Natural killer cell (primary cell): ENCODE data around the gene OR8A1. TPM values are rescaled to one million over a fixed set of nuclear protein-coding genes. Genes with fewer than 3 reads are reported as not detected.
A peak's percentile ranks its signal among the peaks of the same experiment; 100 is the strongest.

Experiments
- ATAC-seq, 3 donors: fragments of 150-1000 bp in 2 of 3; fragments of 200-7000 bp in 1 of 3; cut with Tn5 transposase; 1 replicate in 1 of 3; 2 replicates in 2 of 3; pipeline ENCODE4 v1.10.0; 2021; ENCODE audit warnings: mild to moderate bottlenecking in 2 of 3, moderate library complexity in 2 of 3
- DNase-seq, 2 donors: peaks; one replicate each; pipeline versions ENCODE4 v3.0.0 to v3.0.0-alpha.2; 2013 to 2021; ENCODE audit warnings: mixed read lengths in 1 of 2
- H3K27ac ChIP-seq: one replicate; pipeline ENCODE4 v1.5.1; 2013; ENCODE audit warnings: mild to moderate bottlenecking, low read length
- H3K27me3 ChIP-seq: one replicate; pipeline ENCODE4 v1.6.1; 2013; ENCODE audit warnings: low read length; ENCODE audit not compliant: control insufficient read depth, insufficient read depth
- H3K36me3 ChIP-seq: one replicate; pipeline ENCODE4 v1.6.1; 2013; ENCODE audit warnings: low read length; ENCODE audit not compliant: control insufficient read depth, insufficient read depth
- H3K4me1 ChIP-seq: one replicate; pipeline ENCODE4 v1.6.1; 2013; ENCODE audit warnings: low read length; ENCODE audit not compliant: control insufficient read depth, insufficient read depth
- H3K4me3 ChIP-seq: one replicate; pipeline ENCODE4 v1.5.1; 2013; ENCODE audit warnings: low read length
- H3K9me3 ChIP-seq: one replicate; pipeline ENCODE4 v1.6.1; 2013; ENCODE audit warnings: low read length; ENCODE audit not compliant: control insufficient read depth, insufficient read depth
- H3K27ac Mint-ChIP-seq, 2 donors: one replicate each; pipeline ENCODE4 v1.8.0; 2022; ENCODE audit warnings: mild to moderate bottlenecking in 2 of 2, mixed read lengths in 2 of 2, moderate library complexity in 1 of 2
- H3K27me3 Mint-ChIP-seq, 2 donors: one replicate each; pipeline ENCODE4 v1.8.0; 2022; ENCODE audit warnings: low read depth in 2 of 2, mixed read lengths in 2 of 2
- H3K36me3 Mint-ChIP-seq: one replicate; pipeline ENCODE4 v1.8.0; 2022; ENCODE audit warnings: mixed read lengths
- H3K4me1 Mint-ChIP-seq, 2 donors: one replicate each; pipeline ENCODE4 v1.8.0; 2022; ENCODE audit warnings: mixed read lengths in 2 of 2
- H3K4me3 Mint-ChIP-seq: one replicate; pipeline ENCODE4 v1.8.0; 2022; ENCODE audit warnings: mild to moderate bottlenecking, moderate library complexity, mixed read lengths
- H3K9me3 Mint-ChIP-seq, 2 donors: one replicate each; pipeline ENCODE4 v1.8.0; 2022; ENCODE audit warnings: mixed read lengths in 2 of 2
- WGBS: methylation state at CpG from one replicate; pipeline ENCODE4 v1.1.7; 2013; ENCODE audit warnings: missing lambda C conversion rate; ENCODE audit not compliant: insufficient coverage; 5-methylcytosine and 5-hydroxymethylcytosine counted together
- intact Hi-C: fragments of 100-400 bp; cut with micrococcal nuclease; formaldehyde crosslinking; loops from one replicate; pipeline ENCODE4 v1.14.2; 2022
- total RNA-seq, 4 donors: library from RNA; stranded (reverse); fragments of 120-200 nt in 1 of 4; gene quantifications; one replicate each; pipeline versions ENCODE4 v1.2.3 to v1.2.4, GENCODE V29; 2013 to 2022
- TF ChIP-seq, protein P1 (sequence below): fragments of 200-600 bp; IDR thresholded peaks from one replicate; pipeline ENCODE4 v1.8.0; 2022; ENCODE audit warnings: antibody characterized with exemption

OR8A1 gene
- total RNA-seq, 3 donors from 2014 or later (not counting 1 experiment from before 2014, with no cell fraction given), result not detected

DNA sequence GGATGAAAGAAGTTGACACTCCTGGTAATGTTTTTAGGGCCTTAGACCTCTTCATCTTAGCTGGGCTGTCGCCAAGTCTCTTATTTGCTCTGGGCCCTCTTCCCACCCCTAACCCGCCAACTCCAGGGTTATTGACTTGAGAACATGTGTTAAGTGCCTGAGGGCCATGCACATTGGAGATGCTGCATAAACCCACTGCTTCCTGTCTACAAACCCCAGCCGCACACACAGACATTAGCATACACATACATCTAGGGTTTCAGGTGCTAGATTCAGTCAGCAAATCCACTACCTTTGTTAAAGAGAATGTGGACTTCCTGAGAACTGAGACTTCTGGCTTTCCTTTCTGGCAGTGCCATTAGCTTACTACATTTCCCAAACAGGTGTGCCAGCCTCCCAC is 42.2 kb downstream of the OR8A1 start:
- intact Hi-C loops, result no loop called here
- no peaks in the 10 kb centered on the region for H3K9me3 Mint-ChIP-seq
- H3K9me3 ChIP-seq, result no peaks in the 10 kb centered on the region
- ATAC-seq (no peak), DNase-seq (peak in 1 of 2 donors; percentile 33)
- no peaks in the 10 kb centered on the region for H3K36me3 Mint-ChIP-seq
- H3K27me3 Mint-ChIP-seq, result peaks cover 9 to 11% of the 10 kb centered on the region in 2 donors
- TF ChIP-seq, protein P1, sequence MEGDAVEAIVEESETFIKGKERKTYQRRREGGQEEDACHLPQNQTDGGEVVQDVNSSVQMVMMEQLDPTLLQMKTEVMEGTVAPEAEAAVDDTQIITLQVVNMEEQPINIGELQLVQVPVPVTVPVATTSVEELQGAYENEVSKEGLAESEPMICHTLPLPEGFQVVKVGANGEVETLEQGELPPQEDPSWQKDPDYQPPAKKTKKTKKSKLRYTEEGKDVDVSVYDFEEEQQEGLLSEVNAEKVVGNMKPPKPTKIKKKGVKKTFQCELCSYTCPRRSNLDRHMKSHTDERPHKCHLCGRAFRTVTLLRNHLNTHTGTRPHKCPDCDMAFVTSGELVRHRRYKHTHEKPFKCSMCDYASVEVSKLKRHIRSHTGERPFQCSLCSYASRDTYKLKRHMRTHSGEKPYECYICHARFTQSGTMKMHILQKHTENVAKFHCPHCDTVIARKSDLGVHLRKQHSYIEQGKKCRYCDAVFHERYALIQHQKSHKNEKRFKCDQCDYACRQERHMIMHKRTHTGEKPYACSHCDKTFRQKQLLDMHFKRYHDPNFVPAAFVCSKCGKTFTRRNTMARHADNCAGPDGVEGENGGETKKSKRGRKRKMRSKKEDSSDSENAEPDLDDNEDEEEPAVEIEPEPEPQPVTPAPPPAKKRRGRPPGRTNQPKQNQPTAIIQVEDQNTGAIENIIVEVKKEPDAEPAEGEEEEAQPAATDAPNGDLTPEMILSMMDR, result no peak
- no peaks in the 10 kb centered on the region for H3K4me1 Mint-ChIP-seq
- 30% methylated on average over 2 of the region's 3 CpGs for WGBS
- H3K27me3 ChIP-seq, result no peaks in the 10 kb centered on the region
- H3K27ac ChIP-seq, result no peak overlapping the region
- no peaks in the 10 kb centered on the region for H3K4me1 ChIP-seq
- H3K36me3 ChIP-seq, result no peaks in the 10 kb centered on the region
- H3K27ac Mint-ChIP-seq, result no peak overlapping the region
- H3K4me3 Mint-ChIP-seq, result no peak overlapping the region
- H3K4me3 ChIP-seq, result no peak overlapping the region

DNA sequence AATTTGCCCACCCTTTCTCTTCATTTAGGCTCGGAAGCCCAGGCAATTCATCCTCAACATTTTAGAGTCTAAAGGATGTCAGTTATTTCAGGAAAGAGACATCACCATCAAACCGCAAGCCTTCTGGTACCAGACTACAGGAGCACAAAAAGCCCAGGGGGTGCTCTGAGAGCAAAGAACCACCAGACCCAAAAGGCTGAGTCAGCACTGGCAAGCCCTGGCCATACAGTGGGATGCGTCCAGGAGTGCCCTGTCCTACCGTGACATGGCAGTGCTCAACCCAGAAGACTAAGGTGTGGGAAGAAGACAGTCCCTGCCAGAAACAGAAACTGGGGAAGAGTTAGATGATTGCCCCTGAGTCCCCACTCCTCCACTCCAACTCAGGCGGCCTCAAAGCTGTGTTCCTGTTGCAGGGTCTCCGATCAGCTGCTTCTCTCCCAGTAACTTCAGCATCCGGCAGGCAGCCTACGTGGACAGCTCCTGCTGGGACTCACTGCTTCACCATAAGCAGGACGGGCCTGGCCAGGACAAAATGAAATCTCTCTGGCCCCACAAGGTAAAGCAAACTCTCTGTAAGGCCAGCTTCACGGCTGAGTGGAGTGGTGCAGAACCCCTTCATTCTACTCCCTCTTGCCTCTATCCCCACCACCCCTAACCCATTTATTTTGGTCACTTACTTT is 42.9 kb downstream of the OR8A1 start:
- Mint-ChIP-seq H3K4me3 (no peak overlapping the region), H3K36me3 (no peaks in the 10 kb centered on the region), H3K4me1 (no peaks in the 10 kb centered on the region), H3K27me3 (peaks cover 12 to 16% of the 10 kb centered on the region in 2 donors), H3K9me3 (no peaks in the 10 kb centered on the region), H3K27ac (no peak overlapping the region)
- WGBS, result 91% methylated on average over 10 of the region's 10 CpGs
- Histone ChIP-seq H3K4me1 (no peaks in the 10 kb centered on the region), H3K9me3 (no peaks in the 10 kb centered on the region), H3K36me3 (no peaks in the 10 kb centered on the region), H3K27ac (no peak overlapping the region), H3K27me3 (no peaks in the 10 kb centered on the region), H3K4me3 (no peak overlapping the region)
- TF ChIP-seq, protein P1, result no peak
- no peak for ATAC-seq
- DNase-seq, result no peak
- intact Hi-C loops, result no loop called here

DNA sequence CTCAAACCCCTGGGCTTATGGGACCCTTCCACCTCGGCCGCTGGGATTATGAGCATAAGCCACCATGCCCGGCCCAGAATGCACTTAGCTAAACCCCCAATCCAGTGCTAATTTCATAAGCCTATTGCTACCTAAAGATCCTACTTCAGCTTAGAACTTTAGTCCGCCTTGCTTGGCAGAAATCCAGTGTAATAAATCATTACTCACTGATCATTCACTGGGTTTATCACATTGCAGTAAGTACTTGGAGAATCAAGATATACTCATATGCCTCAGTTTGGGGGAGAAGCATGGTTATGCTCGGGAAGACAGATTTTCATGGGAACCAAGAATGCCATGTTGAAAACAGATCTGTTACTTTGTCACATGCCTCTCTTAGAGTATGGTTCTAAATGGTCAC is 49.1 kb downstream of the OR8A1 start:
- H3K4me1 Mint-ChIP-seq, result peaks cover 9 to 18% of the 10 kb centered on the region in 2 donors
- DNase-seq (no peak), ATAC-seq (no peak)
- Histone ChIP-seq H3K4me1 (peaks cover 10% of the 10 kb centered on the region), H3K4me3 (no peak overlapping the region), H3K9me3 (no peaks in the 10 kb centered on the region), H3K27me3 (no peaks in the 10 kb centered on the region), H3K36me3 (no peaks in the 10 kb centered on the region), H3K27ac (no peak overlapping the region)
- H3K27me3 Mint-ChIP-seq, result peaks cover 19 to 36% of the 10 kb centered on the region in 2 donors
- H3K36me3 Mint-ChIP-seq, result no peaks in the 10 kb centered on the region
- TF ChIP-seq, protein P1, result no peak
- H3K4me3 Mint-ChIP-seq, result no peak overlapping the region
- intact Hi-C loops, result no loop called here
- WGBS, result 83% methylated on average over 5 of the region's 5 CpGs
- H3K9me3 Mint-ChIP-seq, result no peaks in the 10 kb centered on the region
- no peak overlapping the region for H3K27ac Mint-ChIP-seq

Other genes starting within 250 kb of the OR8A1 start
- not detected for gene OR8D2, start 249.8 kb upstream of the OR8A1 start, total RNA-seq
- not detected for gene OR8B2, start 185.5 kb upstream of the OR8A1 start, total RNA-seq
- gene OR8B3, start 171.0 kb upstream of the OR8A1 start, total RNA-seq, result not detected
- gene OR8B4, start 145.1 kb upstream of the OR8A1 start, total RNA-seq, result not detected
- gene OR8B8, start 124.3 kb upstream of the OR8A1 start, total RNA-seq, result not detected
- not detected for gene OR8B12, start 26.3 kb upstream of the OR8A1 start, total RNA-seq
- gene PANX3, start 41.4 kb downstream of the OR8A1 start, total RNA-seq, result not detected
- gene TBRG1, start 52.9 kb downstream of the OR8A1 start, total RNA-seq, result 10 to 100 TPM; 62.9 to 68.6 (median 68.3) TPM
- gene SIAE, start 103.7 kb downstream of the OR8A1 start, total RNA-seq, result 1 to 10 TPM; 2.5 to 5.4 (median 2.5) TPM
- gene SPA17, start 103.9 kb downstream of the OR8A1 start, total RNA-seq, result under 1 TPM; 0.35 to 0.45 (median 0.35) TPM
- gene NRGN, start 169.9 kb downstream of the OR8A1 start, total RNA-seq, result 10 to 100 TPM; 11.1 to 70.9 (median 28.4) TPM
- not detected for gene VSIG2, start 182.3 kb downstream of the OR8A1 start, total RNA-seq
- 1 to 10 TPM; 1.2 to 2.2 (median 1.5) TPM for gene ESAM, start 192.3 kb downstream of the OR8A1 start, total RNA-seq
- 10 to 100 TPM; 10.1 to 14.1 (median 13.3) TPM for gene MSANTD2, start 230.4 kb downstream of the OR8A1 start, total RNA-seq